GM19239 (cell line): ENCODE measurements around the gene ODF4.
"Not testable (repeated sequence)": the region's sequence is repeated elsewhere in the genome, so short reads cannot be mapped to it uniquely, and the experiment has no call there.

ENCODE experiments used
- DNase-seq: peaks from one replicate; pipeline ENCODE4 v3.0.0; 2011; ENCODE audit warnings: low spot score; ENCODE audit not compliant: insufficient read length
- FAIRE-seq: peaks from 2 replicates; lab custom pipeline; 2011; peaks lifted over from hg19 to GRCh38; lab: Jason Lieb, UNC

Gene ODF4

DNA sequence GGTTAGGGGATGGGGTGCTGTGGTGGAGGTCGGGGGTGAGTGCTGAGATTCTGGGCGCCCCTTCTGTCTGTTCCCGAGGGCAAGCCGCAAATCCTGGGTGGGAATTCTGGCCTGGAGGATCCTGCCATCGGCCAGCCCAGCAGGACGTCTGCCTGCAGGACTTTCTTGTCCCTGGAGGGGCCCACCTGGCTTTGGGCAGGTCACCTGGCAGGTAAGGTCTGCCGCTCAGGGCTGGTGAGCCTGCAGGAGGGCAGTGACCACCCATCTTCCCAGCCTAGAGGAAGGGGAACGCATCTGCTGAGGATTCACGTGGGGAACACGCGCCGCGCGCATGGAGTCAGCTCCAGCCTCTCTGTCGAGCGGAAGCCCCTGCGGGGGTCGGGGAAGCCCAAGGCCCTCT is 52.6 kb downstream of the ODF4 start:
- DNase-seq (no peak), FAIRE-seq (no peak)

DNA sequence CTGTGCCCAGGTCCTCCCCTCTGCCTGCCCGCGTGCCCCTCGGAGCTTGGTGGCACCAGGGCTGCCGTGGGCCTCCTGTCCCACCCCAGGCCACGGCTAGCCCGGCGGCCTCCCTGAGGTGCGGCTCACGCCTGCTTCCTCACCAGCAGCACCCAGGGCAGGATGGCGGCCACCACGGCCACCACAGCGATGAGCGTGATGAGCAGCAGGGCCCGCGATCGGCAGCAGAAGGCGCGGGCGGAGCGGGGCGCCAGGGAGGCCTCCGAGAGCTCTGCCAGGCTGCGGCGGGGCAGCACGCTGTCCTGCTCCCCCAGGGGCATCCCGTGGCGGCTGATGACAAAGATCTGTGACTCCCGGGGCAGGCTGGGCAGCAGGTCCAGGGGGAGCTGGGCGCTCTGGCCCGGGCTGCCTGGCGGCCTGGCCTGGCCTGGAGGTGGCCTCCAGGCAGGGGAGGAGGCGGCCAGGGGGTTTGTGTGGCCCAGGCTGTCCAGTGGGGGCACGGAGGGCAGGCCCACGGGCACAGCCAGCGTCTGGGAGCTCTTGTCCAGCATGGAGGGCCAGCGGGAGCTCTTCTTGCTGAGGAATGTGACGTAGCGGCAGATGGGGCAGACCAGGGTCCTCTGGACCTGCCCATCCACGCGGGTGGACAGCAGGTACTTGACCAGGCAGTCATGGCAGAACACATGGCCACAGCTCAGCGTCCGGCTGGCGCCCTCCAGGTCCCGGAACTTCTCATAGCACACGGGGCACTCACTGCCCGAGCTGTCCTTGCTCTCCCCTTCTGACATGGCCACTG is 53.2 kb downstream of the ODF4 start:
- DNase-seq (no peak), FAIRE-seq (no peak)

DNA sequence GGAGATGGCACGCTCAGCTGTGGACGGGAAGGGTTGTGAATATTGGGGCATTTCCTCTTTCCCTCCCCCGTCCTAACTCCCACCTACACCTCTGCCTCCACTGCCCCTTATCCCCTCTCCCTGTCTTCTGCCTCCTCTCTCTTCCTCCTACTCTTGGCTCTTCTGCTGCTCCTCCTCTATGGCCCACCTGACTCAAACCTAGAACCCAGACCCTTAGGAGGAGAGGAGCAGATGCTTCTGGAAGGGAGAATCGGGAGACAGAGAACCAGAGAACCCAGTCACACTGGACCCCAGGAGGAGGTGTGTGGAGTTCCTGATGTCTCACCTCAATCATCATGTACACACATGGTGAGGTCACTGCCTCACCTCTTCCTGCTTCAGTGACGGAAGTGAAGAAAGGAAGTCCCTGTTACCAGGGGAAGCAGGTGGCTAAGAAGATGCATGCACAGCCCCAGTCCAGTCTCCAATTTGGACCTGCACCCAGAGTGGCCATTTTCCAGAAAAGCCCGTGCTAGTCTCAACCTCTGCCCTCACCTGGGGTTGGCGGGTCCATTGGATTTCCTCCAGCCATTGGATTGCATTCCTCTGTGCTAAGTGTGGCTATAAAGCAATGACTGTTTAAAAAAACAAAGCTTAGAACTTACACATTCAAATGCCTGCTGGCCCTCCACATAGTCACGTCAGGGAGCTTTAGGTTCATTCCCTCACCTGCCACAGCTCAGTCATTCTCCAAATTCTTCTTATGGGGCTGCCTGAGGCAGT is 54.0 kb downstream of the ODF4 start:
- FAIRE-seq (no peak), DNase-seq (no peak)

DNA sequence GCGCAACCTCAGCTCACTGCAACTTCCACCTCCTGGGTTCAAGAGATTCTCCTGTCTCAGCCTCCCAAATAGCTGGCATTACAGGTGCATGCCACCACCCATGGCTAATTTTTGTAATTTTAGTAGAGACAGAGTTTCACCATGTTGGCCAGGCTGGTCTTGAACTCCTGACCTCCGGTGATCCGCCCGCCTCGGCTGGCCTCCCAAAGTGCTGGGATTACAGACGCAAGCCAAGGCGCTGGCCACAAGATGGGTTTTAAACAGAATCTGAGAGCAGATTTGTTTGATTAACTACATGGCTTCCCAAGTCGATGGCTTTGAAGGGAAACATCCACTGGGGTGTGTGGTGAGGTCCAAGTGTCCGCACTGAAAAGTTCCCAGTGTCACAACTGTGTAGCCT is 54.9 kb downstream of the ODF4 start:
- not testable (repeated sequence) for FAIRE-seq, DNase-seq
